Astrocyte (in vitro differentiated cells and primary cell): ENCODE measurements around the gene JAG2. TPM values are rescaled to one million over a fixed set of nuclear protein-coding genes. Genes with fewer than 3 reads are reported as not detected.

ENCODE experiments used
- DNase-seq: peaks from one replicate; pipeline ENCODE4 v3.0.0-alpha.2; 2010; ENCODE audit warnings: low read depth
- FAIRE-seq: peaks from 2 replicates; lab custom pipeline; 2011; peaks lifted over from hg19 to GRCh38; lab: Jason Lieb, UNC
- H2AFZ ChIP-seq: 2 replicates; pipeline ENCODE4 v1.6.0; 2012; ENCODE audit warnings: low read depth, low read length, inconsistent platforms
- H3K27ac ChIP-seq: 2 replicates; pipeline ENCODE4 v1.5.1; 2011; ENCODE audit warnings: low read depth, low read length, inconsistent platforms
- H3K27me3 ChIP-seq: 2 replicates; pipeline ENCODE4 v1.6.0; 2011; ENCODE audit warnings: low read length, inconsistent platforms; ENCODE audit not compliant: insufficient read depth
- H3K36me3 ChIP-seq: 2 replicates; pipeline ENCODE4 v1.5.1; 2011; ENCODE audit warnings: low read length, inconsistent platforms; ENCODE audit not compliant: insufficient read depth
- H3K4me1 ChIP-seq: 2 replicates; pipeline ENCODE4 v1.5.1; 2011; ENCODE audit warnings: low read length, inconsistent platforms; ENCODE audit not compliant: insufficient read depth
- H3K4me2 ChIP-seq: 2 replicates; pipeline ENCODE4 v1.6.0; 2012; ENCODE audit warnings: low read length, inconsistent platforms
- H3K4me3 ChIP-seq: 2 replicates; pipeline ENCODE4 v1.5.1; 2011; ENCODE audit warnings: low read depth, mild to moderate bottlenecking, low read length, inconsistent platforms; ENCODE audit not compliant: insufficient read depth
- H3K79me2 ChIP-seq: 2 replicates; pipeline ENCODE4 v1.6.0; 2012; ENCODE audit warnings: mild to moderate bottlenecking, low read length, inconsistent platforms; ENCODE audit not compliant: insufficient read depth
- H3K9ac ChIP-seq: 2 replicates; pipeline ENCODE4 v1.6.0; 2012; ENCODE audit warnings: mild to moderate bottlenecking, low read length, inconsistent platforms
- H3K9me3 ChIP-seq: 2 replicates; pipeline ENCODE4 v1.5.1; 2012; ENCODE audit warnings: low read depth, mild to moderate bottlenecking, low read length, inconsistent platforms; ENCODE audit not compliant: insufficient read depth
- H4K20me1 ChIP-seq: 2 replicates; pipeline ENCODE4 v1.6.0; 2012; ENCODE audit warnings: low read length, inconsistent platforms; ENCODE audit not compliant: insufficient read depth
- H3K27ac Mint-ChIP-seq: one replicate; pipeline ENCODE4 v1.8.0; 2021; ENCODE audit warnings: mild to moderate bottlenecking, mixed read lengths; ENCODE audit not compliant: unreplicated experiment
- H3K27me3 Mint-ChIP-seq: one replicate; pipeline ENCODE4 v1.8.0; 2021; ENCODE audit warnings: low read depth, mixed read lengths; ENCODE audit not compliant: unreplicated experiment
- H3K36me3 Mint-ChIP-seq: one replicate; pipeline ENCODE4 v1.8.0; 2021; ENCODE audit warnings: low read depth, mixed read lengths; ENCODE audit not compliant: unreplicated experiment
- H3K4me1 Mint-ChIP-seq: one replicate; pipeline ENCODE4 v1.8.0; 2021; ENCODE audit warnings: low read depth, mixed read lengths; ENCODE audit not compliant: unreplicated experiment
- H3K4me3 Mint-ChIP-seq: one replicate; pipeline ENCODE4 v1.8.0; 2021; ENCODE audit warnings: mild to moderate bottlenecking, moderate library complexity, mixed read lengths; ENCODE audit not compliant: unreplicated experiment
- H3K9me3 Mint-ChIP-seq: one replicate; pipeline ENCODE4 v1.8.0; 2021; ENCODE audit warnings: mild to moderate bottlenecking, mixed read lengths; ENCODE audit not compliant: unreplicated experiment
- EZH2 ChIP-seq: IDR thresholded peaks from 2 replicates; pipeline ENCODE4 v1.6.1; 2012; ENCODE audit warnings: mild to moderate bottlenecking, low read length, inconsistent platforms; ENCODE audit not compliant: insufficient read depth
- total RNA-seq: library from RNA; stranded (reverse); gene quantifications from 2 replicates; pipeline ENCODE4 v1.2.1, GENCODE V29; 2021
- TF ChIP-seq, protein P1 (sequence below): IDR thresholded peaks from 2 replicates; pipeline ENCODE4 v1.5.1; 2011; ENCODE audit warnings: low read depth, mild to moderate bottlenecking, inconsistent platforms, low read length, moderate library complexity; ENCODE audit not compliant: insufficient read depth

Gene JAG2
- total RNA-seq, 1 donor from 2014 or later, result 6.6 TPM

DNA sequence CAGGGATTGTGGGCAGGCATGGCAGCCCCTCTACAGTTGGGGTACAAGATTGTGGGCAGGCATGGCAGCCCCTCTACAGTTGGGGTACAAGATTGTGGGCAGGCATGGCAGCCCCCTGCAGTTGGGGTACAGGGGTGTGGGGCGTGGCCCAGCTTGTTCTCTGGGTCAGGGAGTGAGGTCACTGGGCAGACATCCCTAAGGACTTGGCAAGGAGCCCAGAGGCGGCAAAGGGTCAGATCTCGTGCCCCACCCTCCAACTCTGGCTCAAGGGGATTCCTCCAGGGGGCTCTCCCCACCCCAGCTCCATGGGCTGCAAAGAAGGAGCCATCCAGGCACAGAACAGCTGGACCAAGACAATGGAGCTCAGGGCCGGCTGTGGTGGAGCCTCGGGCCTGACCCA is 38.3 kb upstream of the JAG2 start:
- Histone ChIP-seq H3K9ac (no peak overlapping the region), H4K20me1 (peaks cover under 1% of the 10 kb centered on the region), H3K79me2 (no peaks in the 10 kb centered on the region), H3K4me1 (no peaks in the 10 kb centered on the region), H3K4me3 (no peak overlapping the region), H3K27ac (no peak overlapping the region), H3K9me3 (no peaks in the 10 kb centered on the region), H2AFZ (no peak overlapping the region), H3K4me2 (no peak overlapping the region), H3K27me3 (no peaks in the 10 kb centered on the region), H3K36me3 (no peaks in the 10 kb centered on the region)
- H3K4me1 Mint-ChIP-seq, result no peaks in the 10 kb centered on the region
- H3K36me3 Mint-ChIP-seq, result no peaks in the 10 kb centered on the region
- no peak for FAIRE-seq
- H3K27ac Mint-ChIP-seq, result no peak overlapping the region
- DNase-seq, result no peak
- H3K9me3 Mint-ChIP-seq, result no peaks in the 10 kb centered on the region
- TF ChIP-seq, protein P1, sequence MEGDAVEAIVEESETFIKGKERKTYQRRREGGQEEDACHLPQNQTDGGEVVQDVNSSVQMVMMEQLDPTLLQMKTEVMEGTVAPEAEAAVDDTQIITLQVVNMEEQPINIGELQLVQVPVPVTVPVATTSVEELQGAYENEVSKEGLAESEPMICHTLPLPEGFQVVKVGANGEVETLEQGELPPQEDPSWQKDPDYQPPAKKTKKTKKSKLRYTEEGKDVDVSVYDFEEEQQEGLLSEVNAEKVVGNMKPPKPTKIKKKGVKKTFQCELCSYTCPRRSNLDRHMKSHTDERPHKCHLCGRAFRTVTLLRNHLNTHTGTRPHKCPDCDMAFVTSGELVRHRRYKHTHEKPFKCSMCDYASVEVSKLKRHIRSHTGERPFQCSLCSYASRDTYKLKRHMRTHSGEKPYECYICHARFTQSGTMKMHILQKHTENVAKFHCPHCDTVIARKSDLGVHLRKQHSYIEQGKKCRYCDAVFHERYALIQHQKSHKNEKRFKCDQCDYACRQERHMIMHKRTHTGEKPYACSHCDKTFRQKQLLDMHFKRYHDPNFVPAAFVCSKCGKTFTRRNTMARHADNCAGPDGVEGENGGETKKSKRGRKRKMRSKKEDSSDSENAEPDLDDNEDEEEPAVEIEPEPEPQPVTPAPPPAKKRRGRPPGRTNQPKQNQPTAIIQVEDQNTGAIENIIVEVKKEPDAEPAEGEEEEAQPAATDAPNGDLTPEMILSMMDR, result no peak
- TF ChIP-seq EZH2, result no peak
- no peak overlapping the region for H3K4me3 Mint-ChIP-seq
- no peaks in the 10 kb centered on the region for H3K27me3 Mint-ChIP-seq

GRCh38 chr14:105205673-105206208 is 37.2 kb upstream of the JAG2 start:
- DNase-seq, result no peak
- H3K36me3 Mint-ChIP-seq, result no peaks in the 10 kb centered on the region
- H3K27me3 ChIP-seq, result no peaks in the 10 kb centered on the region
- no peak overlapping the region for H3K4me3 Mint-ChIP-seq
- H3K79me2 ChIP-seq, result no peaks in the 10 kb centered on the region
- H3K27ac ChIP-seq, result no peak overlapping the region
- no peaks in the 10 kb centered on the region for H3K9me3 Mint-ChIP-seq
- H3K27me3 Mint-ChIP-seq, result peaks cover 4% of the 10 kb centered on the region
- H3K9me3 ChIP-seq, result no peaks in the 10 kb centered on the region
- H3K4me2 ChIP-seq, result no peak overlapping the region
- H3K9ac ChIP-seq, result no peak overlapping the region
- H2AFZ ChIP-seq, result no peak overlapping the region
- TF ChIP-seq EZH2, result no peak
- TF ChIP-seq, protein P1, result no peak
- H4K20me1 ChIP-seq, result no peaks in the 10 kb centered on the region
- H3K4me3 ChIP-seq, result no peak overlapping the region
- no peaks in the 10 kb centered on the region for H3K4me1 ChIP-seq
- no peak for FAIRE-seq
- H3K4me1 Mint-ChIP-seq, result no peaks in the 10 kb centered on the region
- H3K36me3 ChIP-seq, result no peaks in the 10 kb centered on the region
- H3K27ac Mint-ChIP-seq, result no peak overlapping the region

- H3K4me1 ChIP-seq, result no peaks in the 10 kb centered on the region
- H3K4me2 ChIP-seq, result no peak overlapping the region
- no peak for DNase-seq
- no peak overlapping the region for H3K9ac ChIP-seq
- Mint-ChIP-seq H3K36me3 (no peaks in the 10 kb centered on the region), H3K4me1 (no peaks in the 10 kb centered on the region), H3K9me3 (no peaks in the 10 kb centered on the region), H3K4me3 (no peak overlapping the region), H3K27me3 (peaks cover 10% of the 10 kb centered on the region), H3K27ac (no peak overlapping the region)
- H3K4me3 ChIP-seq, result no peak overlapping the region
- TF ChIP-seq EZH2, result no peak
- TF ChIP-seq, protein P1, result no peak
- FAIRE-seq, result no peak
- H3K36me3 ChIP-seq, result no peaks in the 10 kb centered on the region
- no peaks in the 10 kb centered on the region for H3K27me3 ChIP-seq
- no peak overlapping the region for H3K27ac ChIP-seq
- H4K20me1 ChIP-seq, result no peaks in the 10 kb centered on the region
- H3K79me2 ChIP-seq, result no peaks in the 10 kb centered on the region
- no peaks in the 10 kb centered on the region for H3K9me3 ChIP-seq
- H2AFZ ChIP-seq, result no peak overlapping the region
Observed at GRCh38 chr14:105204931-105205672, 36.5 kb upstream of the JAG2 start.
